GM12891 (cell line): ENCODE results near the gene PFKFB2.

Experiments
- DNase-seq: peaks from one replicate; pipeline ENCODE4 v3.0.0; 2011; ENCODE audit warnings: low spot score; ENCODE audit not compliant: insufficient read length
- FAIRE-seq: peaks from 2 replicates; lab custom pipeline; 2011; peaks lifted over from hg19 to GRCh38; lab: Jason Lieb, UNC
- PAX5 ChIP-seq: IDR thresholded peaks from 2 replicates; pipeline ENCODE4 v1.6.1; 2011; ENCODE audit warnings: low read length, moderate library complexity, mild to moderate bottlenecking; ENCODE audit not compliant: insufficient read depth, severe bottlenecking
- POLR2A ChIP-seq: IDR thresholded peaks from 2 replicates; pipeline ENCODE4 v1.6.1; 2011; ENCODE audit warnings: low read depth, low read length, control low read depth
- POLR2AphosphoS5 ChIP-seq: IDR thresholded peaks from 2 replicates; pipeline ENCODE4 v1.6.1; 2011; ENCODE audit warnings: low read depth, low read length, control low read depth
- POU2F2 ChIP-seq: IDR thresholded peaks from 2 replicates; pipeline ENCODE4 v1.6.1; 2011; ENCODE audit warnings: low read depth, mild to moderate bottlenecking, control low read depth, low read length, moderate library complexity
- SPI1 ChIP-seq: IDR thresholded peaks from 2 replicates; pipeline ENCODE4 v1.6.1; 2011; ENCODE audit warnings: low read depth, low read length, control low read depth
- TAF1 ChIP-seq: IDR thresholded peaks from 2 replicates; pipeline ENCODE4 v1.6.1; 2011; ENCODE audit warnings: low read depth, low read length, control low read depth

The PFKFB2 gene

DNA sequence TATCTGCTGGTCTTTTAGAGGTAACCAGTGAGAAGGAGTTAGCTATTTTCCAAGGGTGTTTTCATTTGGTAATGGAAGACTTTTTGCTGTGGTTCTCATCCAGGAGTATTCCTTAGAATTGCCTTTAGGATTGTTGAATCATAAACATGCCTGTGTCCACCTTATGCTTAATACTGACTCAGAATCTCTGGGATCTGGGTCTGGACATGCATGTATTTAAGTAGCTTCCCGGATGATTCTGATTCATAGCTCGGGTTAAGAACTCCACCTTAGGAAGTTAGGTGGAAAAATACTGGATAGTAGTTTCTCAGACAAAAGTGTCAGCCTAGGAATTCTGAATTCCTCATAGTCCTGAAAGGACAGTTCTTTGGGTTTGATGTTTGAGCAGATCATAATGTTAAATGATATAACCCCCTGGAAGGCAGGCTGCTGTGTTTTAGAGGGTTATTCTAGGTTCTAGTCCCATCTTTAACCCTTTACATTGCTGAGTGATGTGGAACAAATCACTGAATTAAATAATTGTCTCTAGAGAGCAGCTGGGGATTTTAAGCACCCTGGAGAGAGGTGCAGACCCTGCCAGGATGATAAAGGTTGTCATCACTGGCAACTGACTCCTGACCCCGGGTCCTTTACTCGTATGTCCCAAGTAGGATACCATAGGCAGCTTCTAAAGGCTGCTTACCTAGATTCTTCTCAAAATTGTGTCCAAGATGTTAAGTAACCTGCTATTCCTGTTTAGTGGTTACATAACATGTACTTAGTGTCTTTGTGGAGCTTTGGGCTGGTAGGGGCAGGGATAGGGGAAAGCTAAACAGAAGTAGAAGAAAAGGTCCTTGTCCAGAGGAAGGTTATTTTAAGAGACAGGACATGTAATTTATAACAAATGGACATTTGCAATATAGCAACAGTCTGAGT, 21.1 kb downstream of the PFKFB2 start:
- no peak for FAIRE-seq
- no peak for TF ChIP-seq POU2F2
- no peak for TF ChIP-seq SPI1
- no peak for TF ChIP-seq TAF1
- TF ChIP-seq POLR2A: no peak
- TF ChIP-seq POLR2AphosphoS5: no peak
- no peak for TF ChIP-seq PAX5
- DNase-seq: no peak

- DNase-seq (no peak), FAIRE-seq (no peak)
- TF ChIP-seq SPI1: no peak
- no peak for TF ChIP-seq POLR2A
- no peak for TF ChIP-seq POLR2AphosphoS5
Observed at GRCh38 chr1:207076181-207076955, 23.3 kb downstream of the PFKFB2 start.

- TF ChIP-seq POLR2A (no peak), SPI1 (no peak), POLR2AphosphoS5 (no peak), PAX5 (no peak), TAF1 (no peak)
- FAIRE-seq (no peak), DNase-seq (no peak)
Observed at GRCh38 chr1:207077012-207077411, 23.9 kb downstream of the PFKFB2 start.

DNA sequence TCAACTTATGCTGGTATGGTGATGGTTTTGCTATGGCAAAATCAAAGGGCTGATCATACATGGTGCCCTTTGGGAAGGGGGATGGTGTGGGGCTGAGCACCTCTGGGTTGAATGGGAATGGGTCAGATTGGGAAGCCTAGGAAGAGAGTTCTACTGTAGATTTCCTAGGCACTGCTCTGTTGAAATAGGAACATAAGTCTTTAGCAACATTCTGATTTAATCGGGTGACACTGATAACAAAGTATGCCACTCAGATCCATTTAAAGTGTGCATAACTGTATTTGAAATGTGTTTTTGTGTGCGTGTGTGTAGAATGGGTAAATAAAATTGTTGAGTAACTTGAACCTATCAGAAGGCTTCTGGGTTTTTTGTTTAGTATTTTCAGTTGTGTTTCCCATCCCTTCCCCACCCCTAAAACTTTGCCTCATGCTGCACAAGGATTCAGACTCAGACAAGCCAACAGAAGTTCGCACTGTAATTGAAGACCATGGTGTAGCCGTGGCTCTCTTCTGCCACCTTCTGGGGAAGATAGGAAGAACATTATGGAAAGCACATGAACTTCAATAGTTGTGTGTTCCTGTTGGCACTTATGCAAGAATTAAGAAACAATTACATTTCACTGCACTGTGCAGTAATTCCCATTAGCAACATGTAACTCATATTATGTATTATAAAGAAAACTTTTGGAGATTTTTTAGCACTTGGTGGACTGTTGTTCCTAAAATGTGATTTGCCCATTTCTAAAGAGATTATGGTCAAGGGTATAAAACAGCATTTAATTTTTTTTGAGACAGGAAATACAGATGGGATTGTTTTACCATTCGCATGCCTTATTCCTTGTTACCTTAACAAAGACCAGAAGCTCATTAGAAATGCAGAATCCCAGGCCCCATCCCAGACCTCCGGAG, 24.6 kb downstream of the PFKFB2 start:
- peak; percentile 94 for FAIRE-seq
- TF ChIP-seq PAX5 (no peak), POU2F2 (no peak), TAF1 (no peak), SPI1 (no peak), POLR2A (no peak), POLR2AphosphoS5 (no peak)
- no peak for DNase-seq

DNA sequence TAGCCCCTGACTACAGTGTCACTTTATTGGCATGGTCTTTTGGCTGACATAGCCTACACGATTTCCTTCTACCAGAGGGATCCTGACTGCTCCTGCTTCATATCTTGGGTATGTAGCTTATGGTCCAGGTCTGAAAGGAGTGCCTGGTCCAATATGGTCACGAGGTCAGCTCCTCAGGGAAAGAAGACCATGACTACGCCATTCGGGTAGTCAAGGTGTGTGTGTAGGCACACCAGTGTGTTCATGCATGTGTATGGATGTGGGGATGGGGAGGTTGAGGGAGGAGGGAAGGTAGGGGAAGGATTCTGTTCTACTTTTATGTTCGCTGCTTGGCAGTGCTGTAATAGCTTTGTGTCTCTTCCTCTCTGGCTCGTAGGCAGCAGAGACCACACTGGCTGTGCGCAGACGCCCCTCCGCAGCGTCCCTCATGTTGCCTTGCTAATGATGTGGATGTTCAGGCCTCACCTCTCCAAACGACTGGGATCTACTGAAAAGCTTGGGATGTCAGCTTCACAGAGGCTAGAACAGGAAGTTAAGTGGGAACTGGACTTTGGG, 25.6 kb downstream of the PFKFB2 start:
- FAIRE-seq (peak; percentile 48), DNase-seq (no peak)
- TF ChIP-seq SPI1 (no peak), POLR2A (no peak), POLR2AphosphoS5 (no peak), TAF1 (no peak), PAX5 (no peak), POU2F2 (no peak)

DNA sequence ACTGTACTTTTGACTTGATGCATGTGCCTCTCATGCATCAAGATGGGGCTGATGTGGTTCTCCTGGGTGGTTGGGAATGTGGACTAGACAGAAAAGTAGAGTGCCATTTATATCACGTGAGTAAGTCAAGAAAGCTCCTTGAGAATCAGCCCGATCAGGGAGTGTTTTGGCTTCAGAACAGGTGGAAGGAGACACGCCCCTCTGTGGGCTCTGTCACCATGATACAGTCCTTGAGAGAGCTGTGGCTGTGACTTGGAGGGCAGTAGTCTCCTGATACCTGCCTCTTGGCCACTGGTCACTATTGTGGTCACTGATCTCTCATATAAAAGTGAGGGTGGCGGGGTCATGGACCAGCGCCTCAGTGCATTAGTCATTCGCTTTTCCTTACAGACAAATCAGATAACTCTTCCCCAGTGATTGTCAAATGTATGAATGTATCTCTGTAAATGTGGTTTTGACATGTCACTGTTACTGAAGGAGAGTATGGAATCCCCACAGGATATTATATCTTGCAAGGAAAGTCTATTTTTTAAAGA, 26.7 kb downstream of the PFKFB2 start:
- TF ChIP-seq PAX5: no peak
- no peak for TF ChIP-seq SPI1
- no peak for TF ChIP-seq TAF1
- no peak for TF ChIP-seq POLR2A
- no peak for TF ChIP-seq POU2F2
- TF ChIP-seq POLR2AphosphoS5: no peak
- FAIRE-seq (no peak), DNase-seq (no peak)

- DNase-seq: no peak
- TF ChIP-seq POLR2A (no peak), POU2F2 (no peak), SPI1 (no peak), TAF1 (no peak), POLR2AphosphoS5 (no peak), PAX5 (no peak)
- FAIRE-seq: no peak
Observed at GRCh38 chr1:207081088-207081487, 28.0 kb downstream of the PFKFB2 start.

DNA sequence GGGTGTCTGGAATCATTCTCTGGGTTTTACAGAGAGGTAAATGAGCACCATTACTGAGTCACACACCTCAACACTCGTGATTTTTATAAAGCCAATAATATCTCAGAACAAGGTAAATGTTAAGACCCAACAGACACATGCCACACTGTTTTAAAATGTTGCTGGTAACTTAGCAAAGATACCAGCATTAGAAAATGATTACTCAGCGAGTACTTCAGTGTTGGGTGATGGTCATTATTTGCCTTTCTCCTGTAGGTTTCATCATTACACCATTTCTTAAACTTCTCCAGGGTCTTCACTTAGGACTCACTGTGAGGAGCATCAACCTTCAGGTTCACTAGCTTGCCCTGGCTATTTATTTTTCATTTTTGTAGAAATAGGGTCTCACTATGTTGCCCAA, 28.7 kb downstream of the PFKFB2 start:
- FAIRE-seq (no peak), DNase-seq (no peak)
- TF ChIP-seq POLR2AphosphoS5: no peak
- no peak for TF ChIP-seq TAF1
- no peak for TF ChIP-seq SPI1
- TF ChIP-seq PAX5: no peak
- no peak for TF ChIP-seq POU2F2
- TF ChIP-seq POLR2A: no peak

GRCh38 chr1:207084232-207084631, 31.2 kb downstream of the PFKFB2 start:
- DNase-seq (no peak), FAIRE-seq (no peak)
- TF ChIP-seq PAX5 (no peak), POLR2A (no peak), POLR2AphosphoS5 (no peak), POU2F2 (no peak), TAF1 (no peak), SPI1 (no peak)
